ENCODE measurements around the gene DNAI4.
"Not testable (repeated sequence)": the region's sequence is repeated elsewhere in the genome, so short reads cannot be mapped to it uniquely, and the experiment has no call there.

DNAI4 gene

GRCh38 chr1:66929691-66929998 is 5.0 kb upstream of the DNAI4 start:
- no peak for DNase-seq (ENCODE audit: low read depth)

- no peak for DNase-seq (ENCODE audit: low read depth)
Measured at GRCh38 chr1:66929146-66929688, 4.6 kb upstream of the DNAI4 start.

GRCh38 chr1:66927528-66927927 is 2.9 kb upstream of the DNAI4 start:
- DNase-seq (ENCODE audit: low read depth) = no peak

GRCh38 chr1:66925944-66926343 is 1.3 kb upstream of the DNAI4 start:
- DNase-seq (ENCODE audit: low read depth) = no peak

- DNase-seq (ENCODE audit: low read depth) = no peak
Measured at GRCh38 chr1:66925558-66925910, 878 bp upstream of the DNAI4 start.

- DNase-seq (ENCODE audit: low read depth) = no peak
Measured at GRCh38 chr1:66920543-66920942, 4.1 kb downstream of the DNAI4 start.

GRCh38 chr1:66919828-66920227 is 4.8 kb downstream of the DNAI4 start:
- no peak for DNase-seq (ENCODE audit: low read depth)

GRCh38 chr1:66919063-66919462 is 5.6 kb downstream of the DNAI4 start:
- no peak for DNase-seq (ENCODE audit: low read depth)

- DNase-seq (ENCODE audit: low read depth) = no peak
Measured at GRCh38 chr1:66917476-66917875, 7.2 kb downstream of the DNAI4 start.

GRCh38 chr1:66916320-66916719 is 8.3 kb downstream of the DNAI4 start:
- DNase-seq (ENCODE audit: low read depth) = no peak

GRCh38 chr1:66915203-66915602 is 9.5 kb downstream of the DNAI4 start:
- not testable (repeated sequence) for DNase-seq (ENCODE audit: low read depth)

GRCh38 chr1:66893712-66894111 is 30.9 kb downstream of the DNAI4 start:
- no peak for DNase-seq (ENCODE audit: low read depth)

GRCh38 chr1:66890621-66891020 is 34.0 kb downstream of the DNAI4 start:
- no peak for DNase-seq (ENCODE audit: low read depth)

GRCh38 chr1:66889030-66889429 is 35.6 kb downstream of the DNAI4 start:
- DNase-seq (ENCODE audit: low read depth) = no peak

GRCh38 chr1:66876664-66877063 is 48.0 kb downstream of the DNAI4 start:
- no peak for DNase-seq (ENCODE audit: low read depth)

- DNase-seq (ENCODE audit: low read depth) = no peak
Measured at GRCh38 chr1:66873111-66873510, 51.5 kb downstream of the DNAI4 start.

GRCh38 chr1:66872024-66872423 is 52.6 kb downstream of the DNAI4 start:
- not testable (repeated sequence) for DNase-seq (ENCODE audit: low read depth)

- DNase-seq (ENCODE audit: low read depth) = no peak
Measured at GRCh38 chr1:66867501-66867900, 57.2 kb downstream of the DNAI4 start.

GRCh38 chr1:66860529-66860928 is 64.1 kb downstream of the DNAI4 start:
- DNase-seq (ENCODE audit: low read depth) = no peak

- no peak for DNase-seq (ENCODE audit: low read depth)
Measured at GRCh38 chr1:66853379-66853778, 71.3 kb downstream of the DNAI4 start.

- DNase-seq (ENCODE audit: low read depth) = no peak
Measured at GRCh38 chr1:66852870-66853269, 71.8 kb downstream of the DNAI4 start.

GRCh38 chr1:66850989-66851388 is 73.7 kb downstream of the DNAI4 start:
- no peak for DNase-seq (ENCODE audit: low read depth)

- no peak for DNase-seq (ENCODE audit: low read depth)
Measured at GRCh38 chr1:66848193-66848592, 76.5 kb downstream of the DNAI4 start.

- no peak for DNase-seq (ENCODE audit: low read depth)
Measured at GRCh38 chr1:66840929-66841328, 83.7 kb downstream of the DNAI4 start.

GRCh38 chr1:66834926-66835325 is 89.7 kb downstream of the DNAI4 start:
- no peak for DNase-seq (ENCODE audit: low read depth)
